Activated T-cell treated with anti-CD3 and anti-CD28 coated beads, Interleukin-2, amount 50 U/mL, for 4 hours (primary cell): ENCODE data around the gene RXRG. TPM values are rescaled to one million over a fixed set of nuclear protein-coding genes. Genes with fewer than 3 reads are reported as not detected.
A peak's percentile ranks its signal among the peaks of the same experiment; 100 is the strongest.

Experiments
- ATAC-seq, 2 donors: fragments of 200-7000 bp; cut with Tn5 transposase; one replicate each; pipeline ENCODE4 v1.10.0; 2021
- DNase-seq: peaks from one replicate; pipeline ENCODE4 v3.0.0-alpha.2; 2020
- H3K27me3 Mint-ChIP-seq: one replicate; pipeline ENCODE4 v1.8.0; 2021; ENCODE audit warnings: low read depth, mixed read lengths
- H3K36me3 Mint-ChIP-seq: one replicate; pipeline ENCODE4 v1.8.0; 2022; ENCODE audit warnings: mixed read lengths; ENCODE audit not compliant: insufficient read depth
- H3K4me1 Mint-ChIP-seq: one replicate; pipeline ENCODE4 v1.8.0; 2021; ENCODE audit warnings: low read depth, mixed read lengths
- H3K4me3 Mint-ChIP-seq: one replicate; pipeline ENCODE4 v1.8.0; 2021; ENCODE audit warnings: mild to moderate bottlenecking, moderate library complexity, mixed read lengths
- H3K9me3 Mint-ChIP-seq: one replicate; pipeline ENCODE4 v1.8.0; 2021; ENCODE audit warnings: mixed read lengths
- total RNA-seq, 3 donors: library from RNA; stranded (reverse); gene quantifications; one replicate each; pipeline ENCODE4 v1.2.1, GENCODE V29; 2021

RXRG gene
- not detected for total RNA-seq

DNA sequence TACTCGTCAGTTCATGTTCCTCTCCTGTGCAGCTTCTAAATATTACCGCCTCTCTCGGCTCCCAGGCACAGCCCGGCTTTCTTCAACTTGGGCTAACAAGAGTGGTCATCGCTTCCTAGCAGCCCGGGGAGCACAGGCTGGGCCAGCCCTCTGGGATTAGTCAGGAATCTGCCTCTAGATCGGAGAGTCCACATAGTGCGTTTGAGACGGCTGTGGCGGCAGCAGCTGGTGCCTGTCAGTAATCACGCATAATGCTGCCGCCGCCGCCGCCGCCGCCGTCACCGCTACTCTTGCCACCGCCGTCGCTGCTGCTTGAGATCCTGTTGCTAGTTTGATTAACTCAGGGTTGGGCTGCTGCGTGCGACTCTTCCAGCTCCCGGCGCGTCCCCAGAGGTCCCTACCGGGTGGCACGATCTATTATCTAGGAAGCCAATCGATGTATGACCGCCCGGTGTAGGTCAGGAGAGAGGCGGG, at the start of gene RXRG:
RXRG (minus strand) TSS at position 230 of the 474 bp plus-strand sequence. CDS start 233 bp downstream, outside the sequence.
- DNase-seq (no peak), ATAC-seq (peak; percentile 63 to 74)
- peaks cover 48% of the 10 kb centered on the region for H3K27me3 Mint-ChIP-seq
- no peak within 1 kb of the TSS for H3K4me3 Mint-ChIP-seq
- no peaks in the 10 kb centered on the region for H3K4me1 Mint-ChIP-seq
- no peaks in the 10 kb centered on the region for H3K36me3 Mint-ChIP-seq
- no peaks in the 10 kb centered on the region for H3K9me3 Mint-ChIP-seq

DNA sequence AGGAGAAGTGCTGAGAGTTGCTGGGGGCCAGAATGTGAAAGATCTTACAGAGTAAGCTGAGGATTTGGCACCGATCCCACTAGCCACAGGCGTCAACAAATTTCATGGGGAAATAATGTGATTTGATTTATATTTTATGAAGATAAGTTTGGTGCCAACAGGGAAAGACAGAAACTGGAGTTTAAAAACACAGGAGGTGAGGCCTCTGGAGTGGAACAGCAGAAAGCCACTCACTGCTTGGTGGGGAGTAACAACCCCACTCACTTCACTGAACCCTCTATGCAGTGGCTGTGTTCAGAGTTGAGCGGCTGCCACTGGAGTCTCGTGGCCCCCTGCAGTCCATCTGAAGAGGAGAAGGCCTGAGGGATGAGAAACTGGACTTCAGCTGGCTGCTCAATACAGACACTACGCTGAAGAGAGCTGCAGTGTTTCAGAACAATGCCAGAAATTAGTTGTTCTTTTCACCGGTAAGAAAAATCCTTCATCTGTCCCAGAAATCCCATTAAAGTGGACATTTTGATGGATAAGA, 48.0 kb upstream of the RXRG start:
- Mint-ChIP-seq H3K36me3 (no peaks in the 10 kb centered on the region), H3K4me3 (no peak overlapping the region), H3K27me3 (peaks cover 11% of the 10 kb centered on the region), H3K4me1 (no peaks in the 10 kb centered on the region), H3K9me3 (no peaks in the 10 kb centered on the region)
- DNase-seq (no peak), ATAC-seq (no peak)

DNA sequence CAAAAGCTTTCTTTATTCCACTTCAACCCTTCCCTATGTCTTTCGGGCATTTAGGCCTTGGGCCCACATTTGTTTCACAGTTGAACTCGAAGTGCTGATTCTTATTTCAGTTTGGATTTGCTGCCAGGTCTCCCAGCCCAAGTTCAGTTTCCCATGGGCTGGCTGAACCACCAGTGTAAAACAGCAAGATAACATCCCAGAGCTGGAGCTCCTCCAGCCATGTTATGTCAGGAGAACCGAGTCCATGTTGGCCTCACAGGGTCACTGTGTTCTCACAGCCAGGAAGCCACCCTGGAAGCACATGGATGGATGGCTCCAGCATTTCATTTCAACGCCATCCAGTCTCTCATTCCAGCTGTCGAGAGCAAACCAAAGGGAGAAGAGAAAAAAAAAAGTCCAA, 45.2 kb upstream of the RXRG start:
- H3K9me3 Mint-ChIP-seq = no peaks in the 10 kb centered on the region
- H3K27me3 Mint-ChIP-seq = peaks cover 13% of the 10 kb centered on the region
- no peak overlapping the region for H3K4me3 Mint-ChIP-seq
- ATAC-seq (no peak), DNase-seq (no peak)
- H3K36me3 Mint-ChIP-seq = no peaks in the 10 kb centered on the region
- no peaks in the 10 kb centered on the region for H3K4me1 Mint-ChIP-seq

DNA sequence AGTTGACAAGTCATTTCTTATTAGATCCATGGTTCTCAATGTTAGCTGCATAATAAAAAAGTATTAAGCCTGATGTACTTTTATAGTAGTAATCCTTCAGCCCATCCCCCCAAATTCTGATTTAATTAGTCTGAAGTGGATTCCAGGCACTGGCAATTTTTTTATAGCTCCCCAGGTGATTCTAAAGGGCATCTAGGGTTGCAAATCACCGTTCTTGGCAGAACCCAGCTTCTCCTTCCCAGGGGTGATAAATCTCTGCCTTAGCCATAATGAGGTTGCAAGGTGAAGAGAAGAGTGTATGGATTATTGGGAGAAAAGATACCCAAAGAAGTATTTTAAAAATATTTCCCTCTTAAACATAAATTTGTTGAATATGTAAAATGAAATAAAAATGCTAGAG, 43.0 kb upstream of the RXRG start:
- DNase-seq (no peak), ATAC-seq (no peak)
- Mint-ChIP-seq H3K4me3 (no peak overlapping the region), H3K4me1 (no peaks in the 10 kb centered on the region), H3K36me3 (no peaks in the 10 kb centered on the region), H3K9me3 (no peaks in the 10 kb centered on the region), H3K27me3 (peaks cover 11% of the 10 kb centered on the region)

DNA sequence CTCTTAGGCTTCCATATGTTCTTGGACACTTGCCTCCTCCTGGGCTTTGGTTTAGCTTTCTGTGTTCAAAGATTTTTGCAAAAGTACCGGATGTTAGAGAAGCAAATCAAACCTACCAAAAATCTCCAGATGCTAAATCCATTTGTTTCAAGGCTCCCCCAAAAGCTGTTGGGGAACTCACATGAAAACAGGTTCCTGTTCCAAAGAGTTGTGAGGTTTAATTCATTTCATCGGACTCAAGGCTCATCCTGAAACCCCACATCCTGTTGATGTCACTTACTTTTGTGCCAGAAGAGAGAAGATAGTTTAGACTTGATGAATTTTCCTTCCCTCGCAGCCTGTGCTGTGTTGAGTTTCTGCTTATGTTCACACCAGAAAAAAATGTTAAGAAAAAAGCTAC, 41.7 kb upstream of the RXRG start:
- Mint-ChIP-seq H3K36me3 (no peaks in the 10 kb centered on the region), H3K4me3 (no peak overlapping the region), H3K4me1 (peaks cover 6% of the 10 kb centered on the region), H3K9me3 (no peaks in the 10 kb centered on the region), H3K27me3 (peaks cover 11% of the 10 kb centered on the region)
- DNase-seq = no peak
- no peak for ATAC-seq

DNA sequence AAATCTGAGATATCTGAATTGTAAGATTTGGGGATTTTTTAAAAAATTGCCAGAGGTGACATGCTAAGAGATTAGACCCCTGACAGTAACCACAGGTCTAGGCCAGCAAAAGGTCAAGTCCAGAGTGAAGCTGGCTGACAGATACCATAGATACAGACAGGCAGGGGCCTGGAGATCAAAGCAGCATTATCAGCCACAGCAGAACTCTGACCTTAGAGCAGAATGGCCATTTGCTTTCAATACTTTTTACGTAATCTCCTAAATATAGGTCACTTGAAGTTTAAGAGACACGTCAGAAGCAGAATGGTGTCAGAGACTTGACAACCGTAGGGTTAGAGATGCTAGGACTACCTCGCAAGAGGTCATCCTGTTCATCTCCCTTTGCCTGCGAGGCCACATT, 40.8 kb upstream of the RXRG start:
- H3K9me3 Mint-ChIP-seq = no peaks in the 10 kb centered on the region
- peaks cover 6% of the 10 kb centered on the region for H3K4me1 Mint-ChIP-seq
- DNase-seq (no peak), ATAC-seq (no peak)
- H3K27me3 Mint-ChIP-seq = peaks cover 11% of the 10 kb centered on the region
- H3K36me3 Mint-ChIP-seq = no peaks in the 10 kb centered on the region
- H3K4me3 Mint-ChIP-seq = no peak overlapping the region

DNA sequence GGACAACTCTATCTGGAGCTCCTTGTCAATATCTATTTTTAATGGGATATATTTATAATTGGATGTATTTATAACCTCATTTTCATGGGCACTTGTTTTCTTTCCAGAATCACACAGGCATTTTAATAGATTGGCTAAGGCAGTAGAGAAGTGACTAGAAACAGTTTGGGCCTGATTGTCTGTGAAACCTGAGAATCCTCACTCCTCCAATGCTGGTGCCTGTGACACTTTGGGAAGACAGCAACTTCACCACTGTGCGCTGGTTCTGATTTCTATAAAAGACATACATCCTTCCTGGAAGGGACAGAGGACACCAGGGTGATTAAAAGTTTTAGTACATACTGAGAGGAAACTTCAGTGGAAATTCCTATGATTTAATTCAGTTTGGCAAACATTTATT, 39.6 kb upstream of the RXRG start:
- no peak for DNase-seq
- Mint-ChIP-seq H3K9me3 (no peaks in the 10 kb centered on the region), H3K36me3 (no peaks in the 10 kb centered on the region), H3K4me1 (peaks cover 6% of the 10 kb centered on the region), H3K4me3 (no peak overlapping the region), H3K27me3 (peaks cover 13% of the 10 kb centered on the region)
- ATAC-seq = no peak

DNA sequence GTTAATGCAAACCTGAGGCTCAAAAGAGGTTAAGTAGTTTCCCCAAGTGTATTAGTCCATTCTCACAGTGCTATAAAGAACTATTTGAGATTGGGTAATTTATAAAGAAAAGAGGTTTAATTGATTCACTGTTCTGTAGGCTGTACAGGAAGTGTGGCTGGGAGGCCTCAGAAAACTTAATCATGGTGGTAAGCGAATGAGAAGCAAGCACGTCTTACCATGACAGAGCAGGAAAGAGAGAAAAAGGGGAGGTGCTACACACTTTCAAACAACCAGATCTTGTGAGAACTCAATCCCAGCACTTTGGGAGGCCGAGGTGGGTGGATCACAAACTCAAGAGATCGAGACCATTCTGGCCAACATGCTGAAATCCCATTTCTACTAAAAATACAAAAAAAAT, 38.5 kb upstream of the RXRG start:
- DNase-seq (no peak), ATAC-seq (no peak)
- H3K4me3 Mint-ChIP-seq = no peak overlapping the region
- H3K36me3 Mint-ChIP-seq = no peaks in the 10 kb centered on the region
- H3K9me3 Mint-ChIP-seq = no peaks in the 10 kb centered on the region
- peaks cover 6% of the 10 kb centered on the region for H3K4me1 Mint-ChIP-seq
- H3K27me3 Mint-ChIP-seq = peaks cover 11% of the 10 kb centered on the region

DNA sequence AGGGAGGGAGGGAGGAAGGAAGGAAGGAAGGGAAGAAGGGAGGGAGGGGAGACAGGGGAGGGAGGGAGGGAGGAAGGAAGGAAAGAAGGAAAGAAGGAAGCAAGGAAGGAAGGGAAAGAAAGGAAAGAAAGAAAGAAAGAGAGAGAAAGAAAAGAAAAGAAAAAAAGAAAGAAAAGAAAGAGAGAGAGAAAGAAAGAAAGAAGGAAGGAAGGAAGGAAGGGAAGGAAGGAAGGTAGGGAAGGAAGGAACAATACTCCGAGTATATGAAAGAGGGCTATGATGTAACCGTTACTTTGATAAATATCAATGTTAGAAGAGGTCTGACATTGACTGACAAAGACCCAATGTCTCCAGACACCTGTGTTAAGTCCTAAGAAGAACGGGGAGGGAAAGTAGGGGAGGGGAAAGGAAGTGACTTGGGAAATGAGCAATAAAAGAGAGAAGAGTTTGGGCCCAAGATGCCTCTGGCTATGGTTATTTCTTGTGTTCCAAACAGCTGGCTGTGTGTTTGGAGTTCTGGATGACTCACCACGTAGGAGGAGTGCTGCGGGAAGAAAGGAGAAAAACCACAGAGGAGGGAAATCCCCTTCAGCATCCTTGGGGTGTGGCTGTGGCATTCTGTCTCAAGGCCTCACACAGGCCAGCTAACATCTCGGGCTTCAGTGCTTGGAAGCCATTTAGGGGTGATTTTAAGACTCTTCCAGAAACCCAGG, 37.0 kb upstream of the RXRG start:
- peaks cover 6% of the 10 kb centered on the region for H3K4me1 Mint-ChIP-seq
- H3K9me3 Mint-ChIP-seq = no peaks in the 10 kb centered on the region
- DNase-seq = no peak
- ATAC-seq = peak; percentile 48 to 63
- H3K36me3 Mint-ChIP-seq = no peaks in the 10 kb centered on the region
- peaks cover 11% of the 10 kb centered on the region for H3K27me3 Mint-ChIP-seq
- no peak overlapping the region for H3K4me3 Mint-ChIP-seq

DNA sequence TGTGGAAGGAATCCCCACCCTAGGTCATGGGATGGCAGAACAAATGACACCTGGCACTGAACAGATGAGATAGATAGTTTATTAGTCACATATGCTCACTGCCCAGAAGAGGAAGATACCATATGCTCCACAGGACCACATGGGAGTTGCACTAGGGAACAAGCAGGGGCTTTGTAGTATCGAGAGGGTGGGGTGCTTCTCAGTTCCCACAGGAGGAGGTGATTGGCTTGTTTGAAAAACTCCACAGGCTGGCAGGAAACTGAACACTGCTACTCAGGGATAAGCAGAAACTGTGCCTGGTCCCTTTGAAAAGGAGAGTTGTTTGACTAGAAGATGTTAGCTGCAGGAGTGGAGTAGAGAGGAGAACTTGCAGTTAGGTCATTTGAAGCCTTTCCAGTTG, 31.9 kb upstream of the RXRG start:
- Mint-ChIP-seq H3K4me3 (no peak overlapping the region), H3K36me3 (no peaks in the 10 kb centered on the region), H3K27me3 (peaks cover 7% of the 10 kb centered on the region), H3K9me3 (no peaks in the 10 kb centered on the region), H3K4me1 (no peaks in the 10 kb centered on the region)
- ATAC-seq (no peak), DNase-seq (no peak)

DNA sequence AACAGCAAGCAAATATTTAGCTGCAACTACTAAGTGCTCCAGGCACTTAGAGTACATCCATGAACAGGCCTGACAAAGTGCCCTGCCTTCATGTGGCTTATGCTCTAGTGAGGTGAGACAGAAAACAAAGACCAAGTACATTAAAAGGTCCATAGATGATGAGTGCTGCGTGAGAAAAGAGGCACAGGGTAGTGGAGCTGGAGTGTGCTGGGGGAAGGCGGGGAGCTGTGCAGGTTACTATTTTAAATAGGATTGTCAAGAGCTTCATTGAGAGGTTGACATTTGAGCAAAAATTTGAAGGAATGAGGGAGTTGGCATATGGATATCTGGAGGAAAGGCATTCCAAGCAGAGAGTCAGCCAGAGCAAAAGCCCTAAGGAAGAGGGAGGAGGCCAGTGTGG, 29.3 kb upstream of the RXRG start:
- Mint-ChIP-seq H3K4me3 (no peak overlapping the region), H3K9me3 (no peaks in the 10 kb centered on the region), H3K36me3 (no peaks in the 10 kb centered on the region), H3K4me1 (no peaks in the 10 kb centered on the region), H3K27me3 (peaks cover 5% of the 10 kb centered on the region)
- ATAC-seq (no peak), DNase-seq (no peak)

DNA sequence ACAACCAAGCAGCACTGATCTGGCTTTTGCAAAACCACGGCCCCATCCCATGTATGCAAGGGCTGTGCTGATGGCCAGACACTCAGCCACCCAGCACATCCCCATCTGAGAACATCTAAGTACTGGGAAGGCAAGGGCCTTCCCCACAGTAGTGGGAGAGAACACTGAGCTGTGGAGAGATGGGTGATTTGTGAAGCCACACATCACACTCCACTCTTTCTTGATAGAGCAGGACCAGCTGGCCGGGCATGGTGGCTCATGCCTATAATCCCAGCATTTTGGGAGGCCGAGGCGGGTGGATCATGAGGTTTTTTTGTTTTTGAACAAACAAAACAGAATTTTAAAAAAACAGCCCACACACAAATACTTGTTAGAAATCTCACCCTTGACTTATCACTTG, 28.2 kb upstream of the RXRG start:
- ATAC-seq (no peak), DNase-seq (no peak)
- Mint-ChIP-seq H3K4me3 (no peak overlapping the region), H3K4me1 (no peaks in the 10 kb centered on the region), H3K27me3 (peaks cover 9% of the 10 kb centered on the region), H3K9me3 (no peaks in the 10 kb centered on the region), H3K36me3 (no peaks in the 10 kb centered on the region)

DNA sequence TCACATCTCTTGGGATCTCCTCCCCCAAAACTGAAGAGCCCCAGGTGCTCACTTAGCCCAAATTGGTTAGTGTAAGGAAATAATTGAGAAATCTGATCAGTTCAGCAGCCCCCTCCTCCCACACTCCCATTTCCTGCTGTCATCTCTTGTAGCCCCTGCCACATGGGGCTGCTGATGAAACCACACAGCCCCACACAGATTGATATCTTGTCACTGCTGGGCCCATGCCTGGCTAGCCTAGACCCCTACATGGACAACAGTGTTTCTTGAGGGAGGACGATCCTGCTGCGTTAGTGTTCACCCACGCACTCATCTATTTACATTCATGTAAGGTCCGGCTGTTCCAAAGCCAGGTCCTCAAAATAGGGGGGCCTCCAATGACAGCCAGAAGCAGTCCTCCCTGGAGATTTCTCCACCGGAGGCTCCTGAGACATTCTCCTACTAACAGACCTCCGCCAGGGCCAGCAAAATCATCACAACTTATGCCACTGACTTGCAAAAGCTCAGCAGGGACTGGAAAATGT, 23.9 kb upstream of the RXRG start:
- no peaks in the 10 kb centered on the region for H3K9me3 Mint-ChIP-seq
- no peaks in the 10 kb centered on the region for H3K36me3 Mint-ChIP-seq
- DNase-seq (no peak), ATAC-seq (no peak)
- H3K4me3 Mint-ChIP-seq = no peak overlapping the region
- H3K4me1 Mint-ChIP-seq = no peaks in the 10 kb centered on the region
- H3K27me3 Mint-ChIP-seq = peaks cover 20% of the 10 kb centered on the region

DNA sequence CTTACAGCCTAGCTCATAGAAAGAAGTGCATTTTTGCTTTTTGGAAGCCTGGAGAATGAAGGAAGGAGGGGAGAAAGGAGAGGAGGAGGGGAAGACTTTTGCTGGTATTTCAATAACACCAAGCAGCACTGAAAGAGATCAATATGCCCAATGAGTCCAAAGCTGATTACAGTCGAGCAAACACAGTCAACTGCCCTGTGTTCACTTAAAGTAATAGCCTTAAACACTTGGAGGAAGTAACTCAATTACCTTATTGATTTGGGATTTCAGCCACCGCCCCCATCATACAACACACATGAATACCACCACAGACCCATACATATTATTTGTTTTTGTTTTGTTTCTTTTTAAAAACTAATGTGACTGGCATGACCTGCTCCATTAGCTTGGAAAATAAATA, 23.3 kb upstream of the RXRG start:
- H3K4me3 Mint-ChIP-seq = no peak overlapping the region
- ATAC-seq = no peak
- no peaks in the 10 kb centered on the region for H3K9me3 Mint-ChIP-seq
- H3K36me3 Mint-ChIP-seq = no peaks in the 10 kb centered on the region
- no peaks in the 10 kb centered on the region for H3K4me1 Mint-ChIP-seq
- no peak for DNase-seq
- H3K27me3 Mint-ChIP-seq = peaks cover 20% of the 10 kb centered on the region

DNA sequence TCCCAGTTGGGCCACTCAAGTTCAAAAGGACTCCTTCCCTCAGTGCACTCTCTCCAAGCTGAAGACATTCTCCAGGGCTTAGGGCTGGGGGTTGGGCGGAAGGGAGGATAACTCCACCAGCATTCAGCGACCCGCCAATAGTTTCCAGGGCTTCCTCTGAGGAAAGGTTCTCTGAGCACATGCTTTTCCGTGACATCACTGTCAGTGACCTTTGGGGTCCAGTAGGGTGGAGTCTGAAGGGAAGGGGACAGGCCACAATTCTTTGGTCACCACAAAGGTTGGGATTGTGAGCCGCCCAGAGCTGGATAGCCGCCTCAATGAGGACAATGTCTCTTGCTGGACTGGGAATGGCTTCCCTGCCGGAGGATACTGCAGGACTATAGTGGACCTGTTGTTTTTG, 22.8 kb upstream of the RXRG start:
- Mint-ChIP-seq H3K4me1 (no peaks in the 10 kb centered on the region), H3K4me3 (no peak overlapping the region), H3K27me3 (peaks cover 20% of the 10 kb centered on the region), H3K36me3 (no peaks in the 10 kb centered on the region), H3K9me3 (no peaks in the 10 kb centered on the region)
- no peak for DNase-seq
- no peak for ATAC-seq
